Trophoblast cell (in vitro differentiated cells and primary cell): ENCODE data around the gene TAF5. TPM values are rescaled to one million over a fixed set of nuclear protein-coding genes. Genes with fewer than 3 reads are reported as not detected.

Experiments used
- DNase-seq, 2 donors: peaks; one replicate each; pipeline ENCODE4 v3.0.0-alpha.2; 2016
- H2AFZ ChIP-seq: 2 replicates; pipeline ENCODE4 v1.6.1; 2013; ENCODE audit warnings: low read length, moderate library complexity, mild to moderate bottlenecking; ENCODE audit not compliant: insufficient read depth, poor library complexity
- H2AK5ac ChIP-seq: 2 replicates; pipeline ENCODE4 v1.6.1; 2013; ENCODE audit warnings: mild to moderate bottlenecking, low read length
- H2BK120ac ChIP-seq: 2 replicates; pipeline ENCODE4 v1.6.1; 2013; ENCODE audit warnings: low read length, mild to moderate bottlenecking, moderate library complexity; ENCODE audit not compliant: insufficient read depth, poor library complexity
- H2BK12ac ChIP-seq: 2 replicates; pipeline ENCODE4 v1.6.1; 2013; ENCODE audit warnings: mild to moderate bottlenecking, low read length, moderate library complexity
- H2BK5ac ChIP-seq: 2 replicates; pipeline ENCODE4 v1.6.1; 2013; ENCODE audit warnings: low read length, low read depth, moderate library complexity, mild to moderate bottlenecking; ENCODE audit not compliant: poor library complexity
- H3K14ac ChIP-seq: 2 replicates; pipeline ENCODE4 v1.6.1; 2013; ENCODE audit warnings: mild to moderate bottlenecking, low read length
- H3K18ac ChIP-seq: 2 replicates; pipeline ENCODE4 v1.6.1; 2013; ENCODE audit warnings: mild to moderate bottlenecking, low read length
- H3K23ac ChIP-seq: 2 replicates; pipeline ENCODE4 v1.6.1; 2013; ENCODE audit warnings: low read length
- H3K27ac ChIP-seq: 2 replicates; pipeline ENCODE4 v1.5.1; 2013; ENCODE audit warnings: low read depth, mild to moderate bottlenecking, inconsistent platforms, low read length, moderate library complexity
- H3K27me3 ChIP-seq: 2 replicates; pipeline ENCODE4 v1.6.1; 2013; ENCODE audit warnings: inconsistent platforms, mild to moderate bottlenecking, low read length, moderate library complexity; ENCODE audit not compliant: insufficient read depth
- H3K36me3 ChIP-seq, 2 experiments: 1 replicate in 1 of 2; 2 replicates in 1 of 2; pipeline ENCODE4 v1.6.1; 2013; ENCODE audit warnings: low read length in 2 of 2, mild to moderate bottlenecking in 2 of 2, moderate library complexity in 1 of 2; ENCODE audit not compliant: insufficient read depth in 2 of 2, control insufficient read depth in 1 of 2
- H3K4ac ChIP-seq: 2 replicates; pipeline ENCODE4 v1.6.1; 2013; ENCODE audit warnings: low read depth, mild to moderate bottlenecking, low read length, moderate library complexity
- H3K4me1 ChIP-seq, 2 experiments: 1 replicate in 1 of 2; 2 replicates in 1 of 2; pipeline ENCODE4 v1.6.1; 2013; ENCODE audit warnings: low read length in 2 of 2, mild to moderate bottlenecking in 2 of 2, moderate library complexity in 1 of 2; ENCODE audit not compliant: insufficient read depth in 2 of 2, control insufficient read depth in 1 of 2
- H3K4me2 ChIP-seq: 2 replicates; pipeline ENCODE4 v1.6.1; 2013; ENCODE audit warnings: inconsistent platforms, mild to moderate bottlenecking, low read length, moderate library complexity
- H3K4me3 ChIP-seq: 2 replicates; pipeline ENCODE4 v1.5.1; 2013; ENCODE audit warnings: mild to moderate bottlenecking, low read depth, low read length, inconsistent platforms
- H3K79me1 ChIP-seq: one replicate; pipeline ENCODE4 v1.6.1; 2013; ENCODE audit warnings: low read length
- H3K79me2 ChIP-seq: 2 replicates; pipeline ENCODE4 v1.6.1; 2013; ENCODE audit warnings: low read length, mild to moderate bottlenecking; ENCODE audit not compliant: control insufficient read depth, insufficient read depth, poor library complexity
- H3K9ac ChIP-seq: 2 replicates; pipeline ENCODE4 v1.6.1; 2013; ENCODE audit warnings: mild to moderate bottlenecking, low read length
- H3K9me3 ChIP-seq: 2 replicates; pipeline ENCODE4 v1.6.1; 2013; ENCODE audit warnings: low read depth, mild to moderate bottlenecking, control low read depth, inconsistent platforms, low read length; ENCODE audit not compliant: insufficient read depth
- H4K12ac ChIP-seq: 2 replicates; pipeline ENCODE4 v1.6.1; 2013; ENCODE audit warnings: low read depth, mild to moderate bottlenecking, low read length, moderate library complexity
- H4K8ac ChIP-seq: 2 replicates; pipeline ENCODE4 v1.6.1; 2013; ENCODE audit warnings: low read depth, mild to moderate bottlenecking, low read length, moderate library complexity
- H4K91ac ChIP-seq: one replicate; pipeline ENCODE4 v1.6.1; 2013; ENCODE audit warnings: low read depth, mild to moderate bottlenecking, low read length, moderate library complexity
- WGBS: extraction: QIAGEN DNeasy Blood & Tissue Kit; methylation state at CpG from one replicate; pipeline ENCODE4 v1.1.7; 2013; ENCODE audit warnings: missing lambda C conversion rate; ENCODE audit not compliant: insufficient read length, insufficient coverage; ENCODE audit errors: extremely low coverage; 5-methylcytosine and 5-hydroxymethylcytosine counted together
- polyA plus RNA-seq: library from polyadenylated mRNA; stranded (reverse); fragments of 200-250 nt; gene quantifications from 2 replicates; pipeline ENCODE4 v1.2.3, GENCODE V29; 2013

The TAF5 gene
- 7.9 and 8.6 TPM in 2 replicates for polyA plus RNA-seq

GRCh38 chr10:103367782-103368518 is at the start of gene TAF5:
Gene TAF5, plus strand, starts transcription at chr10:103367976. Its CDS starts 14 bp downstream, at chr10:103367990.
- no CpG with 5 or more reads among the region's 81 CpGs for WGBS
- DNase-seq = peak; percentile 93 to 97

GRCh38 chr10:103327906-103328305 is 39.9 kb upstream of the TAF5 start:
- H3K79me1 ChIP-seq = no peaks in the 10 kb centered on the region
- H3K4me1 ChIP-seq = no peaks in the 10 kb centered on the region
- H4K8ac ChIP-seq = no peak overlapping the region
- H3K4me3 ChIP-seq = no peak overlapping the region
- no peak overlapping the region for H3K23ac ChIP-seq
- no peak overlapping the region for H2BK12ac ChIP-seq
- H3K36me3 ChIP-seq = peaks cover 36 to 41% of the 10 kb centered on the region in 2 experiments
- no peak overlapping the region for H3K4ac ChIP-seq
- WGBS = no CpG with 5 or more reads among the region's 7 CpGs
- H3K9ac ChIP-seq = no peak overlapping the region
- H2BK120ac ChIP-seq = no peak overlapping the region
- H4K91ac ChIP-seq = no peak overlapping the region
- no peaks in the 10 kb centered on the region for H3K27me3 ChIP-seq
- H4K12ac ChIP-seq = no peak overlapping the region
- no peak overlapping the region for H3K18ac ChIP-seq
- no peak overlapping the region for H2AK5ac ChIP-seq
- H3K79me2 ChIP-seq = no peaks in the 10 kb centered on the region
- DNase-seq = no peak
- no peaks in the 10 kb centered on the region for H3K9me3 ChIP-seq
- H3K27ac ChIP-seq = no peak overlapping the region
- no peak overlapping the region for H2AFZ ChIP-seq
- no peak overlapping the region for H2BK5ac ChIP-seq
- no peak overlapping the region for H3K14ac ChIP-seq
- no peak overlapping the region for H3K4me2 ChIP-seq

More at GRCh38 chr10:103367782-103368518, at the start of gene TAF5:
- peak within 1 kb of the TSS; percentile 82 for H4K12ac ChIP-seq
- H2BK5ac ChIP-seq = peak within 1 kb of the TSS; percentile 73
- peak within 1 kb of the TSS; percentile 67 for H2BK120ac ChIP-seq
- no peaks in the 10 kb centered on the region for H3K9me3 ChIP-seq
- H3K36me3 ChIP-seq = no peaks in the 10 kb centered on the region
- peak within 1 kb of the TSS; percentile 75 for H4K91ac ChIP-seq
- peak within 1 kb of the TSS; percentile 75 for H3K4ac ChIP-seq
- no peaks in the 10 kb centered on the region for H3K4me1 ChIP-seq
- no peak within 1 kb of the TSS for H2AK5ac ChIP-seq
- no peaks in the 10 kb centered on the region for H3K27me3 ChIP-seq
- H2AFZ ChIP-seq = peak within 1 kb of the TSS; percentile 100
- peaks cover 3% of the 10 kb centered on the region for H3K79me2 ChIP-seq
- peak within 1 kb of the TSS; percentile 84 for H3K9ac ChIP-seq
- H3K18ac ChIP-seq = peak within 1 kb of the TSS; percentile 96
- peak within 1 kb of the TSS; percentile 94 for H3K14ac ChIP-seq
- H3K27ac ChIP-seq = peak within 1 kb of the TSS; percentile 60
- H2BK12ac ChIP-seq = no peak within 1 kb of the TSS
- H3K4me3 ChIP-seq = peak within 1 kb of the TSS; percentile 99
- peaks cover 5% of the 10 kb centered on the region for H3K79me1 ChIP-seq
- H3K23ac ChIP-seq = no peak within 1 kb of the TSS
- H4K8ac ChIP-seq = peak within 1 kb of the TSS; percentile 84
- peak within 1 kb of the TSS; percentile 88 for H3K4me2 ChIP-seq

GRCh38 chr10:103333934-103334520 is 33.7 kb upstream of the TAF5 start:
- H2BK12ac ChIP-seq = no peak overlapping the region
- no peaks in the 10 kb centered on the region for H3K79me2 ChIP-seq

GRCh38 chr10:103334567-103334966 is 33.2 kb upstream of the TAF5 start:
- Histone ChIP-seq H3K9ac (no peak overlapping the region), H3K9me3 (peaks cover 2% of the 10 kb centered on the region), H3K23ac (no peak overlapping the region), H2BK5ac (no peak overlapping the region), H4K91ac (no peak overlapping the region), H3K4ac (no peak overlapping the region), H4K12ac (no peak overlapping the region), H2BK12ac (no peak overlapping the region), H3K36me3 (peaks cover 23 to 26% of the 10 kb centered on the region in 2 experiments), H2AFZ (no peak overlapping the region), H3K4me2 (no peak overlapping the region), H3K27me3 (no peaks in the 10 kb centered on the region), H3K4me3 (no peak overlapping the region), H3K79me1 (no peaks in the 10 kb centered on the region), H3K27ac (no peak overlapping the region), H3K14ac (no peak overlapping the region), H4K8ac (no peak overlapping the region), H2BK120ac (no peak overlapping the region), H3K79me2 (no peaks in the 10 kb centered on the region), H2AK5ac (no peak overlapping the region), H3K18ac (no peak overlapping the region), H3K4me1 (no peaks in the 10 kb centered on the region)
- DNase-seq = no peak

More at GRCh38 chr10:103333934-103334520, 33.7 kb upstream of the TAF5 start:
- DNase-seq = peak in 1 of 2 donors; percentile 60
- Histone ChIP-seq H4K8ac (no peak overlapping the region), H3K4ac (no peak overlapping the region), H2BK120ac (no peak overlapping the region), H3K4me2 (no peak overlapping the region), H4K91ac (no peak overlapping the region), H2AFZ (no peak overlapping the region), H3K4me3 (no peak overlapping the region), H2AK5ac (no peak overlapping the region), H3K36me3 (peaks cover 19 to 27% of the 10 kb centered on the region in 2 experiments), H3K14ac (no peak overlapping the region), H3K18ac (no peak overlapping the region), H3K23ac (no peak overlapping the region), H3K4me1 (no peaks in the 10 kb centered on the region), H3K9me3 (peaks cover 2% of the 10 kb centered on the region), H3K79me1 (no peaks in the 10 kb centered on the region), H4K12ac (no peak overlapping the region), H3K9ac (no peak overlapping the region), H2BK5ac (no peak overlapping the region), H3K27ac (no peak overlapping the region), H3K27me3 (no peaks in the 10 kb centered on the region)
- no CpG with 5 or more reads among the region's 2 CpGs for WGBS
